Pancreas (tissue), 10 donors: ENCODE measurements around the gene TMEM60. TPM values are rescaled to one million over a fixed set of nuclear protein-coding genes. Genes with fewer than 3 reads are reported as not detected.

ENCODE experiments used
- ATAC-seq, 4 donors: fragments of 200-7000 bp; cut with Tn5 transposase; one replicate each; pipeline versions ENCODE4 v1.8.0 to v1.9.1; 2020; ENCODE audit warnings: mild to moderate bottlenecking in 4 of 4, moderate library complexity in 4 of 4
- DNase-seq, 6 donors: peaks; one replicate each; pipeline ENCODE4 v3.0.0-alpha.2; 2020
- FAIRE-seq: peaks from 2 replicates; lab custom pipeline; 2012; peaks lifted over from hg19 to GRCh38; lab: Jason Lieb, UNC
- H3K27ac ChIP-seq, 4 donors: fragments of 200-600 bp; sonication (generic); 1 replicate in 3 of 4; 2 replicates in 1 of 4; pipeline versions ENCODE4 v1.5.0 to v1.8.0; 2020
- H3K27me3 ChIP-seq, 4 donors: fragments of 200-600 bp; one replicate each; pipeline ENCODE4 v1.8.0; 2021
- H3K36me3 ChIP-seq, 3 donors: fragments of 200-600 bp; sonication (generic) in 1 of 3; one replicate each; pipeline versions ENCODE4 v1.5.0 to v1.8.0; 2020 to 2021
- H3K4me1 ChIP-seq, 3 donors: fragments of 200-600 bp; one replicate each; pipeline ENCODE4 v1.8.0; 2021
- H3K4me3 ChIP-seq, 4 donors: fragments of 200-600 bp; sonication (generic) in 2 of 4; one replicate each; pipeline versions ENCODE4 v1.5.0 to v1.8.0; 2020 to 2021
- H3K9me3 ChIP-seq, 4 donors: fragments of 200-600 bp; one replicate each; pipeline ENCODE4 v1.8.0; 2021
- CTCF ChIP-seq, 4 donors: fragments of 200-600 bp; sonication (generic) in 3 of 4; IDR thresholded peaks; one replicate each; pipeline versions ENCODE4 v1.5.0 to v1.8.0; 2021; ENCODE audit warnings: antibody characterized with exemption in 4 of 4
- WGBS, 2 donors: extraction: QIAGEN DNeasy Blood & Tissue Kit; methylation state at CpG; one replicate each; pipeline ENCODE4 v1.1.7; 2013; 5-methylcytosine and 5-hydroxymethylcytosine counted together
- intact Hi-C, 3 donors: fragments of 100-400 bp; cut with DNase I; formaldehyde crosslinking; loops; one replicate each; pipeline versions ENCODE4 v1.11.1 to v1.14.2; 2022
- polyA plus RNA-seq, 2 donors: library from polyadenylated mRNA; stranded (reverse); fragments of 200-250 nt; gene quantifications; one replicate each; pipeline ENCODE4 v1.2.3, GENCODE V29; 2013
- total RNA-seq, 6 donors: library from RNA; stranded (reverse); fragmentation: NEBNext Ultra II Directional in 4 of 6; extraction: Animal tissue kit (Norgen Biotek cat#: 25700) in 4 of 6; gene quantifications; one replicate each; pipeline versions ENCODE4 v1.2.1 to v1.2.4, GENCODE V29; 2021 to 2023
- donor health status: healthy with polysubstance abuse.
- donor health status: DM: no; HTN: no; CAD: no; lungs with moderate emphysema.
- donor health status: DM: no; HTN: no; CAD: no.
- donor health status: control.
- donor health status: control.
- donor health status: Bipolar disorder and iron deficiency.
- donor health status: DM: yes; HTN: yes; CAD: no.
- donor health status: DM: no; HTN: no; CAD: no.
- donor health status: DM: no; HTN: no; CAD: no.
- donor health status: DM: yes; HTN: yes; CAD: no.

Gene TMEM60
- total and polyA plus RNA-seq, 8 donors, result 6.2 to 22.0 (median 8.2) TPM

- WGBS, 2 donors, result 93 to 100% methylated on average over 1 of the region's 1 CpG
- Histone ChIP-seq H3K4me3 (no peak overlapping the region), H3K27ac (no peak overlapping the region), H3K4me1 (peaks cover 0 to 4% (median 0%) of the 10 kb centered on the region in 3 donors), H3K36me3 (no peaks in the 10 kb centered on the region), H3K9me3 (no peaks in the 10 kb centered on the region), H3K27me3 (no peaks in the 10 kb centered on the region)
- no peak for ATAC-seq
- intact Hi-C loops, result no loop called here
- no peak for FAIRE-seq
- TF ChIP-seq CTCF (IDR thresholded peaks at IDR 0.05), result no peak
- DNase-seq, result no peak
Measured at GRCh38 chr7:77808517-77808916, 10.3 kb upstream of the TMEM60 start.

- Histone ChIP-seq H3K36me3 (no peaks in the 10 kb centered on the region), H3K4me3 (no peak overlapping the region), H3K27ac (no peak overlapping the region), H3K9me3 (no peaks in the 10 kb centered on the region), H3K4me1 (no peaks in the 10 kb centered on the region), H3K27me3 (no peaks in the 10 kb centered on the region)
- no peak for TF ChIP-seq CTCF (IDR thresholded peaks at IDR 0.05)
- intact Hi-C loops, result no loop called here
- WGBS, 2 donors, result 91 to 92% methylated on average over 2 of the region's 2 CpGs
- FAIRE-seq (no peak), ATAC-seq (no peak), DNase-seq (no peak)
Measured at GRCh38 chr7:77806425-77806824, 8.2 kb upstream of the TMEM60 start.

GRCh38 chr7:77802557-77803405 lies 4.5 kb upstream of the TMEM60 start:
- no peaks in the 10 kb centered on the region for H3K9me3 ChIP-seq
- no peak for TF ChIP-seq CTCF (IDR thresholded peaks at IDR 0.05)
- no peaks in the 10 kb centered on the region for H3K36me3 ChIP-seq
- no peak overlapping the region for H3K4me3 ChIP-seq
- intact Hi-C loops, result no loop called here
- DNase-seq (no peak), ATAC-seq (no peak), FAIRE-seq (no peak)
- peaks cover 0 to 12% (median 6%) of the 10 kb centered on the region in 3 donors for H3K4me1 ChIP-seq
- no peaks in the 10 kb centered on the region for H3K27me3 ChIP-seq
- 47 to 66% methylated on average over 2 of the region's 2 CpGs for WGBS, 2 donors
- no peak overlapping the region for H3K27ac ChIP-seq

- no peaks in the 10 kb centered on the region for H3K9me3 ChIP-seq
- intact Hi-C loops, result no loop called here
- no peak overlapping the region for H3K27ac ChIP-seq
- DNase-seq, result no peak
- FAIRE-seq, result no peak
- ATAC-seq, result no peak
- WGBS, 2 donors, result 88 to 96% methylated on average over 2 of the region's 2 CpGs
- no peaks in the 10 kb centered on the region for H3K27me3 ChIP-seq
- no peak overlapping the region for H3K4me3 ChIP-seq
- H3K36me3 ChIP-seq, result no peaks in the 10 kb centered on the region
- peaks cover 0 to 17% (median 17%) of the 10 kb centered on the region in 3 donors for H3K4me1 ChIP-seq
- TF ChIP-seq CTCF (IDR thresholded peaks at IDR 0.05), result no peak
Measured at GRCh38 chr7:77800730-77801129, 2.5 kb upstream of the TMEM60 start.

- no peak for TF ChIP-seq CTCF (IDR thresholded peaks at IDR 0.05)
- intact Hi-C loops, result no loop called here
- no peak for ATAC-seq
- H3K4me3 ChIP-seq, result peak overlapping the region in 2 of 4 donors; percentile 69 to 83
- FAIRE-seq, result no peak
- peak overlapping the region in 1 of 4 donors; percentile 86 for H3K27ac ChIP-seq
- H3K36me3 ChIP-seq, result no peaks in the 10 kb centered on the region
- DNase-seq, result no peak
- no peaks in the 10 kb centered on the region for H3K9me3 ChIP-seq
- 43 to 46% methylated on average over 4 of the region's 4 CpGs for WGBS, 2 donors
- peaks cover 0 to 17% (median 17%) of the 10 kb centered on the region in 3 donors for H3K4me1 ChIP-seq
- H3K27me3 ChIP-seq, result no peaks in the 10 kb centered on the region
Measured at GRCh38 chr7:77800158-77800557, 1.9 kb upstream of the TMEM60 start.
